HG02884 (cell line): Measurements from ENCODE around the gene GALNT17.

Experiments used
- ATAC-seq: cut with Tn5 transposase; IDR thresholded peaks from one replicate; pipeline ENCODE4 v1.9.1; 2021; ENCODE audit warnings: mild to moderate bottlenecking, moderate library complexity; ENCODE audit not compliant: unreplicated experiment

The GALNT17 gene

GRCh38 chr7:71132127-71132376 is at the start of gene GALNT17:
Gene GALNT17 (plus strand): TSS chr7:71132144.
- no peak for ATAC-seq

GRCh38 chr7:71095266-71095860 is 36.6 kb upstream of the GALNT17 start:
- no peak for ATAC-seq

GRCh38 chr7:71096351-71096750 is 35.6 kb upstream of the GALNT17 start:
- ATAC-seq: no peak

GRCh38 chr7:71106226-71106625 is 25.7 kb upstream of the GALNT17 start:
- ATAC-seq: no peak

- ATAC-seq: no peak
These were observed 19.5 kb upstream of the GALNT17 start for GRCh38 chr7:71112436-71112835.

GRCh38 chr7:71120096-71120495 is 11.8 kb upstream of the GALNT17 start:
- no peak for ATAC-seq

GRCh38 chr7:71129126-71129525 is 2.8 kb upstream of the GALNT17 start:
- no peak for ATAC-seq

GRCh38 chr7:71130031-71130679 is 1.8 kb upstream of the GALNT17 start:
- ATAC-seq: no peak

GRCh38 chr7:71131256-71132126 is 453 bp upstream of the GALNT17 start:
- ATAC-seq: no peak

- no peak for ATAC-seq
These were observed 660 bp downstream of the GALNT17 start for GRCh38 chr7:71132377-71133231.

GRCh38 chr7:71133232-71133622 is 1.3 kb downstream of the GALNT17 start:
- ATAC-seq: no peak

GRCh38 chr7:71133856-71134255 is 1.9 kb downstream of the GALNT17 start:
- no peak for ATAC-seq

- no peak for ATAC-seq
These were observed 3.2 kb downstream of the GALNT17 start for GRCh38 chr7:71135116-71135515.

- no peak for ATAC-seq
These were observed 3.7 kb downstream of the GALNT17 start for GRCh38 chr7:71135663-71136062.

- no peak for ATAC-seq
These were observed 5.5 kb downstream of the GALNT17 start for GRCh38 chr7:71137479-71137878.

- ATAC-seq: no peak
These were observed 8.3 kb downstream of the GALNT17 start for GRCh38 chr7:71140264-71140663.

GRCh38 chr7:71144963-71145362 is 13.0 kb downstream of the GALNT17 start:
- no peak for ATAC-seq

- no peak for ATAC-seq
These were observed 14.3 kb downstream of the GALNT17 start for GRCh38 chr7:71145906-71146901.

- no peak for ATAC-seq
These were observed 16.2 kb downstream of the GALNT17 start for GRCh38 chr7:71148098-71148497.

- ATAC-seq: no peak
These were observed 23.3 kb downstream of the GALNT17 start for GRCh38 chr7:71155236-71155635.
